GM19328 (cell line): ENCODE results near the gene SPRR2A.
"Not testable (repeated sequence)": the region's sequence is repeated elsewhere in the genome, so short reads cannot be mapped to it uniquely, and the experiment has no call there.

ENCODE experiments used
- ATAC-seq: cut with Tn5 transposase; IDR thresholded peaks from one replicate; pipeline ENCODE4 v1.9.1; 2021; ENCODE audit warnings: mild to moderate bottlenecking, moderate library complexity; ENCODE audit not compliant: unreplicated experiment

SPRR2A gene

GRCh38 chr1:153057375-153057774 is at the start of gene SPRR2A:
Gene SPRR2A, minus strand, starts transcription at chr1:153057512. Its CDS starts 777 bp downstream, at chr1:153056735.
- no peak for ATAC-seq

- ATAC-seq: no peak
Measured at GRCh38 chr1:153100245-153100644, 42.9 kb upstream of the SPRR2A start.

- no peak for ATAC-seq
Measured at GRCh38 chr1:153099461-153100045, 42.2 kb upstream of the SPRR2A start.

- no peak for ATAC-seq
Measured at GRCh38 chr1:153095764-153096163, 38.5 kb upstream of the SPRR2A start.

- no peak for ATAC-seq
Measured at GRCh38 chr1:153094426-153094825, 37.1 kb upstream of the SPRR2A start, which contains the start of gene SPRR2E. Gene SPRR2E, minus strand, starts transcription at chr1:153094526. Its CDS starts 775 bp downstream, at chr1:153093751.

GRCh38 chr1:153087652-153088051 is 30.3 kb upstream of the SPRR2A start:
- ATAC-seq: no peak

GRCh38 chr1:153081736-153082135 is 24.4 kb upstream of the SPRR2A start:
- ATAC-seq: no peak

- ATAC-seq: no peak
Measured at GRCh38 chr1:153072806-153073726, 15.8 kb upstream of the SPRR2A start.

GRCh38 chr1:153071511-153071910 is 14.2 kb upstream of the SPRR2A start, which contains the start of gene SPRR2B:
Gene SPRR2B, minus strand, starts transcription at chr1:153071611. Its CDS starts 772 bp downstream, at chr1:153070839.
- ATAC-seq: no peak

- ATAC-seq: no peak
Measured at GRCh38 chr1:153070243-153070642, 12.9 kb upstream of the SPRR2A start.

GRCh38 chr1:153058826-153059784 is 1.8 kb upstream of the SPRR2A start:
- ATAC-seq: no peak

GRCh38 chr1:153058154-153058553 is 842 bp upstream of the SPRR2A start:
- no peak for ATAC-seq

GRCh38 chr1:153056111-153056510 is 1.2 kb downstream of the SPRR2A start:
- ATAC-seq: not testable (repeated sequence)

GRCh38 chr1:153049211-153049610 is 8.1 kb downstream of the SPRR2A start:
- ATAC-seq: no peak

GRCh38 chr1:153040950-153041631 is 16.2 kb downstream of the SPRR2A start, which contains the start of gene SPRR2D:
Gene SPRR2D, minus strand, starts transcription at chr1:153041120. Its CDS starts 774 bp downstream, at chr1:153040346.
- ATAC-seq: no peak

- no peak for ATAC-seq
Measured at GRCh38 chr1:153035211-153035610, 22.1 kb downstream of the SPRR2A start.

GRCh38 chr1:153032677-153033308 is 24.5 kb downstream of the SPRR2A start:
- no peak for ATAC-seq

GRCh38 chr1:153032073-153032472 is 25.2 kb downstream of the SPRR2A start:
- no peak for ATAC-seq

- ATAC-seq: no peak
Measured at GRCh38 chr1:153030895-153031294, 26.4 kb downstream of the SPRR2A start, which contains the start of gene SPRR1B. Gene SPRR1B, plus strand, starts transcription at chr1:153031203. Its CDS starts 1,143 bp downstream, at chr1:153032346.
